ENCODE measurements around the gene ATPAF2.

Gene ATPAF2

GRCh38 chr17:18041776-18042175 lies 2.8 kb upstream of the ATPAF2 start:
- Histone ChIP-seq H3K4me1 (ENCODE audit: control insufficient read depth in 5 of 5, insufficient read depth in 5 of 5, low read length in 5 of 5) (peaks cover 12 to 32% (median 31%) of the 10 kb centered on the region in 5 donors), H3K4me3 (ENCODE audit: low read depth in 1 of 5, low read length in 5 of 5) (no peak overlapping the region), H3K9me3 (ENCODE audit: control insufficient read depth in 5 of 5, low read length in 5 of 5) (no peaks in the 10 kb centered on the region), H3K27ac (ENCODE audit: low read depth, low read length) (no peak overlapping the region), H3K36me3 (ENCODE audit: control insufficient read depth in 5 of 5, insufficient read depth in 5 of 5, low read length in 5 of 5) (peaks cover 0 to 12% (median 4%) of the 10 kb centered on the region in 5 donors), H3K27me3 (ENCODE audit: control insufficient read depth in 5 of 5, insufficient read depth in 4 of 5, low read length in 5 of 5) (no peaks in the 10 kb centered on the region), H3K9ac (ENCODE audit: low read length in 5 of 5) (peak overlapping the region in 2 of 5 donors; percentile 45 to 81)

GRCh38 chr17:18040261-18040858 lies 1.4 kb upstream of the ATPAF2 start:
- Histone ChIP-seq H3K9ac (ENCODE audit: low read length in 5 of 5) (peak overlapping the region; percentile 77 to 89 (median 81)), H3K27ac (ENCODE audit: low read depth, low read length) (no peak overlapping the region), H3K9me3 (ENCODE audit: control insufficient read depth in 5 of 5, low read length in 5 of 5) (no peaks in the 10 kb centered on the region), H3K27me3 (ENCODE audit: control insufficient read depth in 5 of 5, insufficient read depth in 4 of 5, low read length in 5 of 5) (no peaks in the 10 kb centered on the region), H3K4me1 (ENCODE audit: control insufficient read depth in 5 of 5, insufficient read depth in 5 of 5, low read length in 5 of 5) (peaks cover 12 to 32% (median 31%) of the 10 kb centered on the region in 5 donors), H3K36me3 (ENCODE audit: control insufficient read depth in 5 of 5, insufficient read depth in 5 of 5, low read length in 5 of 5) (peaks cover 0 to 4% (median 2%) of the 10 kb centered on the region in 5 donors), H3K4me3 (ENCODE audit: low read depth in 1 of 5, low read length in 5 of 5) (peak overlapping the region; percentile 83 to 95 (median 93))

DNA sequence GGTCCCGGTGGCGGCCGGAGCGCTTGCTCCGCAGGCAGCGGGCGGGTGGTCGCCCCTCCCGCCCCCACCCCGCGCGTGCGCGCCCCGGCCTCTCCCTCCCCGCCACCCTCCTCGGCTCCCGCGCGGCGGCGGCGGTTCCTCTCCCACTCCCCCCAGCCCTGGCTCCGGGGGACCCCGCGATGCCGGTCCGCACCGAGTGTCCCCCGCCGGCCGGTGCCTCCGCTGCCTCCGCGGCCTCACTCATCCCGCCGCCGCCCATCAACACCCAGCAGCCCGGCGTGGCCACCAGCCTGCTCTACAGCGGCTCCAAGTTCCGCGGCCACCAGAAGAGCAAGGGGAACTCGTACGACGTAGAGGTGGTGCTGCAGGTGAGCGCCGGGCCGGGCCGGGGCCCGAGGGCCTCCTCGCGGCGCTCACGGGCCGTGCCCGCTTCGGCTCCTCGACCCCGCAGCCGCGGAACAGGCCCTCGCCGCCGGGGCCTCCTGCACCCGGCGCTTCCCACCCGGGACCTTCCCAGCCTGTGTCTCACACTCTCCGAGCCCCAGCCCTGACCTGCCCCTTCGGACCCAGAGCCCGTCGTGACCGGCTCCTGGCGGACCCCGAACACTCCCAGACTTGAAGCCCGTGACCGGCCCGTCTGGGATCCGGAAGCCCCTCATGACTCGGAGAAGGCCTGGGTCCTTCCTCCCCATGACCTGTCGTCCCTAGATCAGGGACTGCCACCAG lies 730 bp upstream of the ATPAF2 start:
- Histone ChIP-seq H3K9ac (ENCODE audit: low read length in 5 of 5) (peak overlapping the region; percentile 77 to 89 (median 81)), H3K27ac (ENCODE audit: low read depth, low read length) (peak overlapping the region; percentile 65), H3K27me3 (ENCODE audit: control insufficient read depth in 5 of 5, insufficient read depth in 4 of 5, low read length in 5 of 5) (no peaks in the 10 kb centered on the region), H3K4me3 (ENCODE audit: low read depth in 1 of 5, low read length in 5 of 5) (peak overlapping the region; percentile 83 to 95 (median 93)), H3K36me3 (ENCODE audit: control insufficient read depth in 5 of 5, insufficient read depth in 5 of 5, low read length in 5 of 5) (peaks cover 0 to 2% (median 0%) of the 10 kb centered on the region in 5 donors), H3K9me3 (ENCODE audit: control insufficient read depth in 5 of 5, low read length in 5 of 5) (no peaks in the 10 kb centered on the region), H3K4me1 (ENCODE audit: control insufficient read depth in 5 of 5, insufficient read depth in 5 of 5, low read length in 5 of 5) (peaks cover 12 to 32% (median 31%) of the 10 kb centered on the region in 5 donors)

GRCh38 chr17:18038149-18038850 lies 668 bp downstream of the ATPAF2 start:
- Histone ChIP-seq H3K9ac (ENCODE audit: low read length in 5 of 5) (peak overlapping the region in 4 of 5 donors; percentile 55 to 86 (median 76)), H3K36me3 (ENCODE audit: control insufficient read depth in 5 of 5, insufficient read depth in 5 of 5, low read length in 5 of 5) (no peaks in the 10 kb centered on the region), H3K9me3 (ENCODE audit: control insufficient read depth in 5 of 5, low read length in 5 of 5) (no peaks in the 10 kb centered on the region), H3K27me3 (ENCODE audit: control insufficient read depth in 5 of 5, insufficient read depth in 4 of 5, low read length in 5 of 5) (no peaks in the 10 kb centered on the region), H3K27ac (ENCODE audit: low read depth, low read length) (peak overlapping the region; percentile 65), H3K4me3 (ENCODE audit: low read depth in 1 of 5, low read length in 5 of 5) (peak overlapping the region; percentile 88 to 95 (median 93)), H3K4me1 (ENCODE audit: control insufficient read depth in 5 of 5, insufficient read depth in 5 of 5, low read length in 5 of 5) (peaks cover 12 to 32% (median 31%) of the 10 kb centered on the region in 5 donors)

DNA sequence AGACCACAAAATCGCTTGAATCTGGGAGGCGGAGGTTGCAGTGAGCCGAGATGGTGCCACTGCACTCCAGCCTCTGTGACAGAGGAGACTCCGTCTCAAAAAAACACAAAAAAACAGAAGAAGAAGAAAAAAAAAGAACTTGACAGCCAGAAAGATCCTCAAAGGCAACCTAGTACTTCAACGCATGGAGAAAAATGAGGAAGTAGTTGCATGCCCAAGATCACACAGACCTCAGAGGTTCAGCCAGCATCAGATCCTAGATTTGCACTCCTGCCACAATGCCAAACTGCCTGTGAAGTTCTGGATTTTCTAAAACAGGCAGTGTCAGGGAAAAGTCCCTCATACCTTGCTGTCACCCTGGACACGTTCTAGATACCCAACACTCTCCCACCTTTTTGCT lies 1.5 kb downstream of the ATPAF2 start:
- Histone ChIP-seq H3K36me3 (ENCODE audit: control insufficient read depth in 5 of 5, insufficient read depth in 5 of 5, low read length in 5 of 5) (no peaks in the 10 kb centered on the region), H3K27ac (ENCODE audit: low read depth, low read length) (no peak overlapping the region), H3K4me1 (ENCODE audit: control insufficient read depth in 5 of 5, insufficient read depth in 5 of 5, low read length in 5 of 5) (peaks cover 12 to 40% (median 35%) of the 10 kb centered on the region in 5 donors), H3K27me3 (ENCODE audit: control insufficient read depth in 5 of 5, insufficient read depth in 4 of 5, low read length in 5 of 5) (no peaks in the 10 kb centered on the region), H3K9me3 (ENCODE audit: control insufficient read depth in 5 of 5, low read length in 5 of 5) (no peaks in the 10 kb centered on the region), H3K4me3 (ENCODE audit: low read depth in 1 of 5, low read length in 5 of 5) (no peak overlapping the region), H3K9ac (ENCODE audit: low read length in 5 of 5) (no peak overlapping the region)

- H3K4me3 ChIP-seq (ENCODE audit: low read depth in 1 of 5, low read length in 5 of 5) = no peak overlapping the region
- H3K27me3 ChIP-seq (ENCODE audit: control insufficient read depth in 5 of 5, insufficient read depth in 4 of 5, low read length in 5 of 5) = no peaks in the 10 kb centered on the region
- peak overlapping the region in 1 of 5 donors; percentile 35 for H3K9ac ChIP-seq (ENCODE audit: low read length in 5 of 5)
- H3K9me3 ChIP-seq (ENCODE audit: control insufficient read depth in 5 of 5, low read length in 5 of 5) = no peaks in the 10 kb centered on the region
- H3K4me1 ChIP-seq (ENCODE audit: control insufficient read depth in 5 of 5, insufficient read depth in 5 of 5, low read length in 5 of 5) = peaks cover 12 to 47% (median 42%) of the 10 kb centered on the region in 5 donors
- H3K36me3 ChIP-seq (ENCODE audit: control insufficient read depth in 5 of 5, insufficient read depth in 5 of 5, low read length in 5 of 5) = no peaks in the 10 kb centered on the region
- H3K27ac ChIP-seq (ENCODE audit: low read depth, low read length) = no peak overlapping the region
Observed at GRCh38 chr17:18035704-18036103, 3.3 kb downstream of the ATPAF2 start.

DNA sequence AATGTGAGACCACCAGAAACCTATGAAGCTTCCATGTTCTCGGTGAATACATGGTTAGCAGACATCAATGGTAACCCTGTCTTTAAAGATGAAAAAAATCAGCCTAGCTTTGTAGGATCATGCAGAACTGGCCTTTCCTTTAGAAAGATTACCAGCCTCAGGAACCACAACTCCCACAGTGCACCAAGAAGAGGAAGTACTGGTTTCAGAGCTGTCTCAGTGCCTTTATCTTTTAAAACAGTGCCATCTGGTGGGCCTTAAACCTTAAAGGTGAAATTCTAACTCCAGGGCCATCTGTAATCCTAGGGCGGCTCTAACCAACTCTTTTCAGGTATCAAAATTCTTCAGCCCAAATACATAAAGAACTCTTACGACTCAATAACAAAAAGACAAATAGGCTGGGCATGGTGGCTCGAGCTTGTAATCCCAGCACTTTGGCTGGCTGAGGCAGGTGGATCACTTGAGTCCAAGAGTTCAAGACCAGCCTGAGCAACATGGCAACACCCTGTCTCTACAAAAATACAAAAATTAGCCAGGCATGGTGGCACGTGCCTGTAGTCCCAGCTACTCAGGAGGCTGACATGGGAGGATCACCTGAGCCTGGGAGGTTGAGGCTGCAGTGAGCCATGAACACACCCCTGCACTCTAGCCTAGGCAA lies 5.4 kb downstream of the ATPAF2 start:
- H3K27ac ChIP-seq (ENCODE audit: low read depth, low read length) = peak overlapping the region; percentile 4
- no peaks in the 10 kb centered on the region for H3K27me3 ChIP-seq (ENCODE audit: control insufficient read depth in 5 of 5, insufficient read depth in 4 of 5, low read length in 5 of 5)
- H3K36me3 ChIP-seq (ENCODE audit: control insufficient read depth in 5 of 5, insufficient read depth in 5 of 5, low read length in 5 of 5) = no peaks in the 10 kb centered on the region
- no peak overlapping the region for H3K4me3 ChIP-seq (ENCODE audit: low read depth in 1 of 5, low read length in 5 of 5)
- H3K4me1 ChIP-seq (ENCODE audit: control insufficient read depth in 5 of 5, insufficient read depth in 5 of 5, low read length in 5 of 5) = peaks cover 7 to 41% (median 28%) of the 10 kb centered on the region in 5 donors
- H3K9ac ChIP-seq (ENCODE audit: low read length in 5 of 5) = no peak overlapping the region
- no peaks in the 10 kb centered on the region for H3K9me3 ChIP-seq (ENCODE audit: control insufficient read depth in 5 of 5, low read length in 5 of 5)

GRCh38 chr17:18031955-18032354 lies 7.0 kb downstream of the ATPAF2 start:
- Histone ChIP-seq H3K36me3 (ENCODE audit: control insufficient read depth in 5 of 5, insufficient read depth in 5 of 5, low read length in 5 of 5) (peaks cover 0 to 6% (median 5%) of the 10 kb centered on the region in 5 donors), H3K9ac (ENCODE audit: low read length in 5 of 5) (peak overlapping the region in 2 of 5 donors; percentile 26 to 46), H3K27me3 (ENCODE audit: control insufficient read depth in 5 of 5, insufficient read depth in 4 of 5, low read length in 5 of 5) (no peaks in the 10 kb centered on the region), H3K9me3 (ENCODE audit: control insufficient read depth in 5 of 5, low read length in 5 of 5) (no peaks in the 10 kb centered on the region), H3K4me3 (ENCODE audit: low read depth in 1 of 5, low read length in 5 of 5) (no peak overlapping the region), H3K4me1 (ENCODE audit: control insufficient read depth in 5 of 5, insufficient read depth in 5 of 5, low read length in 5 of 5) (peaks cover 0 to 36% (median 13%) of the 10 kb centered on the region in 5 donors), H3K27ac (ENCODE audit: low read depth, low read length) (peak overlapping the region; percentile 48)

DNA sequence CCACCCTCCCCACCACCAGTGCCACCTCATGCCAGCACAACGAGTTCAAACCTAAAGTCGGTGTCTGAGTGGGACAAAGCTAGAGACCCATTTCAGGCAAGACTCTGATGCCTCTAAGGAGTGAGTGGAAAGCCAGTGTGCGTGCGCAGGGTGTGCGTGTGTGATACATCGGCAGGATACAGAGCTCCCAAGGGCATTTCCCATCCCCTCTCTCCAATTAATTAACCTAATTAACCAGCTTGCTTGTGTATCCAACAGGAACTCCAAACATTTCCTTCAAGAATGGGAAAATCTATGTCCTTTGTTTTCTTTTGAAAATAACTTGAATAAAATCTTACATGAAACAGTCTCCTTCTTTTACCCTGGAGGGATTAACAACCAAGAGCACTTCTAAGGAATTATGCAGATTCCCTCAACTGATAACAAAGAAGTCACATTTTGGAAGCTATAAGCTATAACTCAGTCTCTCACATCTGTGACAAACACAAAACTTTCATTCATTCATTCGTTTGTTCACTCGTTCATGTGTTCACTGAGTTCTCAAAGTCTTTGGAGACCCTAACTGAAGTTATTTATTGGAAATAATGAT lies 9.9 kb downstream of the ATPAF2 start:
- Histone ChIP-seq H3K27ac (ENCODE audit: low read depth, low read length) (no peak overlapping the region), H3K9me3 (ENCODE audit: control insufficient read depth in 5 of 5, low read length in 5 of 5) (no peaks in the 10 kb centered on the region), H3K36me3 (ENCODE audit: control insufficient read depth in 5 of 5, insufficient read depth in 5 of 5, low read length in 5 of 5) (peaks cover 0 to 18% (median 5%) of the 10 kb centered on the region in 5 donors), H3K9ac (ENCODE audit: low read length in 5 of 5) (peak overlapping the region in 1 of 5 donors; percentile 48), H3K4me1 (ENCODE audit: control insufficient read depth in 5 of 5, insufficient read depth in 5 of 5, low read length in 5 of 5) (peaks cover 0 to 44% (median 25%) of the 10 kb centered on the region in 5 donors), H3K4me3 (ENCODE audit: low read depth in 1 of 5, low read length in 5 of 5) (no peak overlapping the region), H3K27me3 (ENCODE audit: control insufficient read depth in 5 of 5, insufficient read depth in 4 of 5, low read length in 5 of 5) (no peaks in the 10 kb centered on the region)

All from subcutaneous abdominal adipose tissue (tissue), 5 donors.